Measurements from ENCODE around the gene ADRA2C. TPM values are rescaled to one million over a fixed set of nuclear protein-coding genes. Genes with fewer than 3 reads are reported as not detected.

Gene ADRA2C
- 2.1 TPM for polyA plus RNA-seq (ENCODE audit: insufficient read length)

DNA sequence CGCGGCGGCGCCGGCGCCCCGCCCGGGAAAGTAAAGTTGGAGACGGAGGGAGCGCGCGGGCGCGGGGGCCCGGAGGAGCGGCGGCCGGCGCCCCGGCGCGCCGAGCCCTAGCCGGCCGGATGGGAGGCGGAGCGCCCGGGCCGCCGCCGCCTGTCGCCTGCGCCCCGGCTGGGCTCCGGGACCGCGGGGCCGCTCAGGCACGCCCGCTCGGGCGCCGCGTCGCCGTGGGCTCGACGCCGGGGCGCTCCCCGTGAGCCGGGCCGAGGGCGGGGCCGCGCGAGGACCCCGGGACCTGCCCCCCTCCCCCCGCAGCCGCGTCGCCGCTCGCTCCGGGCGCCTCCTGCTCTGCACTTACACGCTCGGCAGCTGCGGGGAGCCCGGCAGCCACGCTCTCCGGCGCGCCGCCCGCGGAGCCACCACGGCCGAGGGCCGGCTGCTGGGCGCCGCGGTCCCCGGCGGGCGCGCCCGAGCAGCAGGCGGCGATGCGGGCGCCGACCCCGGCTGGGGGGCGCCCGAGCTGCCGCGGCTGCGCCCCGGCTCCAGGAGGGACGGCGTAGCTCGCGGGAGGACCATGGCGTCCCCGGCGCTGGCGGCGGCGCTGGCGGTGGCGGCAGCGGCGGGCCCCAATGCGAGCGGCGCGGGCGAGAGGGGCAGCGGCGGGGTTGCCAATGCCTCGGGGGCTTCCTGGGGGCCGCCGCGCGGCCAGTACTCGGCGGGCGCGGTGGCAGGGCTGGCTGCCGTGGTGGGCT lies at the start of gene ADRA2C:
ADRA2C (plus strand) TSS at position 350 of the 749 bp plus-strand sequence; CDS start at position 572, 222 bp downstream.
- DNase-seq (ENCODE audit: low read depth), result no peak

DNA sequence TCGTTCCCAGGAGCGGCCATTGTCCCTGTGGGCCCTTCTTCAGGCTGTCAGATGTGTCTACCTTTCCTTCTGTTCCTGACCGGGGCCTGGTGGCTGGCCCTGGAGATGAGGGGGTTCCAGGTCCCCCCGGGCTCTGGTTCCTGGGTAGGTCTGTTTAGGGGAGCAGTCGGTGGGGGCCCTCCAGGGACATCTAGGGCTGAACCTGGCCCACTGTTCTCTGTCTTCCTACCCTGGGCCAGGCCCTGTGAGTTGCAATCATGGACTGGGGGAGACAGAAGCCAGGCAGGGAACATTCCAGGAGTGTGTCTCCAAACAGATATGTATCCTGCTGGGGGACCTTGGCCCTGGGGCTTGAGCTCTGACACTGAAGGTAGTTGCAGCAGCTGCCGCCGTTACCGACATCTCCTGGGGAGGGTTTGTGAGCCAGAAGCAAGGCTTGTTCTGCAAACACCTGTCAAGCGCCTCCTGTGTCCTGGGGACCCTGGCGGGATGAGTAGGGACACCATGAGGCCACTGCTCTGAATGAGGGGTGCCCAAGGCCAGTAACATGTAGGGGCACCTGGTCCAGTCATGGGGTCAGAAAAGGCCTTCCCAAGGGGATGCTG lies 49.5 kb upstream of the ADRA2C start:
- DNase-seq (ENCODE audit: low read depth), result no peak

DNA sequence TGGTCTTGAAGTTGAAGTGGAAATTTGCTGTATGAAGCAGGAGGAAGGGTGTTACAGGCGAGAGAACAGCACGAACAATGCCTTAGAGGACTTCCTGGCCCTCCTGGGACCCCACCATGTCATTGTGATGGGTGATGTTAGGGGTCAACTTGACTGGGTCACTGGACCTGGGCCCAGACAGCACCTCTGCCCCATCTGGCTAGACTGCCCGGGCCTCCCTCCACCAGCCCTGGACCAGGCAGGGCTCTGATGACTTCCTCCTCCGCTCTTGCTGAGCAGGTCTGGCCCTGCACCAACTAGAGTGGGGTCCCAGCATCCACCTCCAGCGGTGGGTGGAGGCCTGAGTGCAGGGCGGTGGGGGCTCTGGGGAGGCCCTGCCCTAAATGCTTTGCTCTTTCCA lies 48.9 kb upstream of the ADRA2C start:
- DNase-seq (ENCODE audit: low read depth), result no peak

DNA sequence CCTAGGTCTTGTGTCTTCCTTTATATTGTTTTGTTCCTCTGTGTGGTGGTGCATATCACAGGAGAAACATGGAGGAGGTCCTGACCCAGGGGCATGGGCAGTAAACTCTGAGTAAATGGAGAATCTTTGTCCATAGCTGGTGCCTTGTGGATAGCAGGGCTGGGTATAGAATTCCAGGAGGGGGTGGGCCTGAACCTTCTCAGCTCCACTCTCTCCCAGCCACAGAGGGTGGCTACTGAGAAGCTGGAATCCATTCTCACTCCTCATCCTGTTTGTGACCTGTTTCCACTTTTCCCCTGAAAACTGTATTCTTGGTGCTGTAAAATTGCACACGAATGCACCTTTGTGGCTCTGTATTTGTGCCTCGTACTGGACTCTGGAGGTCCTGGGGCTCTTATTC lies 47.7 kb upstream of the ADRA2C start:
- no peak for DNase-seq (ENCODE audit: low read depth)

DNA sequence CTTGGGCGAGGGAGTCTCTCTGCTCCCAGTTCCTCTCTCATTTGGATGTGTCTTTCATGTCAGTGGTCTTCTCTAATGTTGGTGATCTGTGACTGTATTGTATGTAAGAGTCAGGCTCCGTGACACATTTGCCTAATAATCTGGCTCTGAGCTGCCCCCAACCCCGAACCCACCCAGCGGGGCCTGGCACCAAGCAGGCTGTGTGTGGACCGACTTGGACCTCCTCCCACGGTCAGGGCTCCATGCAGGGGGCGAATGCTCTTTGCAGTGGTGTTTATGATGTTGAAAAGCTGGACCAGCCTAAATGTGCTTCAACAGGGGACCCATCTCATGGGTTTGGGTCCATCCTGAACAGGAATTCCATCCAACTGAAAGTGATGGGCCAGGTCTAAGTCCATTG lies 47.0 kb upstream of the ADRA2C start:
- DNase-seq (ENCODE audit: low read depth), result no peak

DNA sequence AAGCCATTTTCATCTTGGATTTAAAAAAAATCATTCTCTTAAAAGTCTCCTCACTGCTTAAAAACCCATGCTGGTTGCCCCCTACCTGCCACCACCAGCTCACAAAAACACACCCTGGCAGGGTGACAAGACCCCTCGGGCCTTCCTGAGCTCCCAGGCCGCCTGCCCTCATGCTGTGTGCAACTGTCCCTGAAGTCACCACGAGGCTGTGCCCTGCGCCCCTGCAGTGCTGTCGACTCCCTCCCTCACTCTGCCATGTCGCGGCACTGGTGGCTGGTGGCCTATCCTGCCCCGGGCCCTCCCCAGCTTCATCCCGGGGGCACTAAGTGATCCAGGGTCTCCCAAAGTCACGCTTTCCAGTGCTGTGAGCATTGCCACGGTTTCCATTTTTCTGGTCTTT lies 46.3 kb upstream of the ADRA2C start:
- DNase-seq (ENCODE audit: low read depth), result no peak

DNA sequence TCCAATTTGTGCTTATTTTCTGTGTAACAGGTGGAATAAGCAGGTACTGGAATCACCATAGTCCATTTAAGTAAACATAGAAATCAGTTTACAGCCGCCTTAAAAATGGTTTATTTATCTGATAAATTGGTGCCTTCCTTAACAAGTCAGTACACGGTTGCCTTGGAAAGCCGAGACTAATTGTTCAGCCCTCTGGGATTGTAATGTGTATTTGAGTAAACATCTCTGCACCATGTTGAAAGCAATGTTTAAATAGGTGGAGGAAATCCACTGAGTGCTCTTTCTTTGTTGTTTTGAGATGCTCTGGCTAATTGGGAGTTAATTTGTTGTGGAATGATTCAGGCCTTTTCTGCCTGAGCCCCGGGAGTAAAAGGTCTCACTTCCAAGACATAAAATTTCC lies 45.7 kb upstream of the ADRA2C start:
- no peak for DNase-seq (ENCODE audit: low read depth)

DNA sequence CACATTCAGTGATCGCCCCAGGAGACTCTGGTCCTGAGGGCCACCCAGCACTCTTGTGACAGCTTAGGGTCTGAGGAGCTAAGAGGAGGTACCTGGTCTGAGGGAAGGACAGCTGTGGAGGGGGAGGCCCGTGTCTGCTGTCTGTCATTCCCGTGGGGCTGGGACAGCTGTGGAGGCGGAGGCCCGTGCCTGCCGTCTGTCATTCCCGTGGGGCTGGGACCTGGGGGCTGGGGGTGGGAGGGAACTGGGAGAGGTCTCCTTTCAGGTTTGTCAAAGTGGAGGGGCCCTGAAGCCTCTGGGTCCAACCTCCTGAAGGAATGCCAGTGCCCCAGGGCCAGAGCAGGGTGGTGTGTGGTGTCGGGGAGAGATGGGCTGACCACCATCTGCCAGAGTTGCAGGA lies 45.0 kb upstream of the ADRA2C start:
- DNase-seq (ENCODE audit: low read depth), result no peak

DNA sequence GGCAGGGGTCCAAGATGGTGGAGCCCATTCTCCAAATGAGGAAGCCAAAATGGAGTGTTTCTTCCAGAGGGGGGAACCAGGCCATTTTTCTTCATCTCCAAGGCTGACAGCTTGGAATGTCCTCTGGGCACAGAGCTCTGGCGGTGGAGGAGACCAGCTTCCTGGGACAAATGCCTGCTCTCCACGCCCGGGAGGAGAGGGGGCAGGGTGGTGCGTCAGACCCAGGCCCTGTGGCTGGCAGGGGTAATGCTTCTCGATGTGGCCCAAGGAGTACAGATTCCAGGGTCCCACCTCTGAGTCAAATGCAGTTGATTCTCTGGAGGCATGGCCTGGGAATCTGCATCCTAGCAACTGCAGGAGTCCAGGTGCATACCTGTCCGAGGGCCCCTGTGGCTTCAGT lies 44.6 kb upstream of the ADRA2C start:
- DNase-seq (ENCODE audit: low read depth), result no peak

DNA sequence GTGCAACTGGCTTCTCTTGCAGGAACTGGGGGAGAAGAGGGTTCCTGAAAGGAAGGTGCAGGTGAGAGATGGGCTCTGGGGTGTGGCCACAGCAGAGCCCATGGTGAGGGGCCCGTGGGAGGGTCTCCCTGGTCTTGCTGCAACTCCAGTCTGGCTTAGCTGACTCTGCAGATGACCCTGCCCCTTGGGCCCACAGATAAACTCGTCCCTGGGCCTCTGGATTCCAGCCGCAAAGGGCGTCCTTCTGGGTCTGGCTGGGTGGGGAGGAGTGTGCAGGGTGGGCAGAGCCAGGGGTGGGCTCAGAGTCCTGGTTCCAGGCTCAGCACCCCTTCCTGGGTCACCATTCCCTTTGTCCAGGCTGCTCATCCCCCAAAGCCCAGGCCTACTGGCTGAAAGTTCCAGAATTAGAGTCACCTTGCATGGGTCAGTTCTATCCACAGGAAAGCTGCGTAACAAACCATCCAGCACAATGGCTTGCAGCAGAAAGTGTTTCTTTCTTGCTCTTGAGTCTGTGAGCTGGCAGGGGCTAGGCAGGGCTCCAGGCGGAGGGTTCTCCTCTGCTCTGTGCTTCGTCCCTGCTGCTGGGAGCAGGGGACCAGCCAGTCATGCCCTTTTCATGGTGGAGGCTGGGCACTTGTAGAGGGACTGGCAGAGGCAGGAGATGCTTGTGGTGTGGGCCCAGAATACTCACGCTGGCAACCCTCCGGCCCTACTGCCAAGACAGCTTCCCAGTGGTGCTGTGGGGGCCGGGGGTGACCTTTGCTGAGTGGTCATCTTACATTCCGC lies 43.5 kb upstream of the ADRA2C start:
- no peak for DNase-seq (ENCODE audit: low read depth)

DNA sequence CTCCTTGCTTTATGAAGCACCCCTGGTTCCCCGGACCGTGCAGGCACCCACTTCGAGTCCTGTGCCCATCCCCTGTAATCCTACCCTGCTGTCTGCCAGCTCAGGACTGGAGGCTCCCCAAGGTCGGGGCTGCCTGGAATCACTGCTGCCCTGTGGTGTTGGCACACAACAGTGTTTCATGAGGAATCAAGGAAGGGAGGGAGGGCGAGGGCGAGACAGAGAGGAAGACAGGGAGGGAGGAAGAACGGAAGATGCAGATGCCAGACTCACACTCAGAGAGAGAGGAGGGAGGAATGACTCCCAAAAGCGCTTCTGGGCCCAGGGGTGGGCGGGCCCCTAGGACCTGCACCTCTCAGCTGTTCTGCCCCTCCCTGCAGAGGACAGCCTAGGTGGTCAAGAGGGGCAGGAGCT lies 42.9 kb upstream of the ADRA2C start:
- no peak for DNase-seq (ENCODE audit: low read depth)

DNA sequence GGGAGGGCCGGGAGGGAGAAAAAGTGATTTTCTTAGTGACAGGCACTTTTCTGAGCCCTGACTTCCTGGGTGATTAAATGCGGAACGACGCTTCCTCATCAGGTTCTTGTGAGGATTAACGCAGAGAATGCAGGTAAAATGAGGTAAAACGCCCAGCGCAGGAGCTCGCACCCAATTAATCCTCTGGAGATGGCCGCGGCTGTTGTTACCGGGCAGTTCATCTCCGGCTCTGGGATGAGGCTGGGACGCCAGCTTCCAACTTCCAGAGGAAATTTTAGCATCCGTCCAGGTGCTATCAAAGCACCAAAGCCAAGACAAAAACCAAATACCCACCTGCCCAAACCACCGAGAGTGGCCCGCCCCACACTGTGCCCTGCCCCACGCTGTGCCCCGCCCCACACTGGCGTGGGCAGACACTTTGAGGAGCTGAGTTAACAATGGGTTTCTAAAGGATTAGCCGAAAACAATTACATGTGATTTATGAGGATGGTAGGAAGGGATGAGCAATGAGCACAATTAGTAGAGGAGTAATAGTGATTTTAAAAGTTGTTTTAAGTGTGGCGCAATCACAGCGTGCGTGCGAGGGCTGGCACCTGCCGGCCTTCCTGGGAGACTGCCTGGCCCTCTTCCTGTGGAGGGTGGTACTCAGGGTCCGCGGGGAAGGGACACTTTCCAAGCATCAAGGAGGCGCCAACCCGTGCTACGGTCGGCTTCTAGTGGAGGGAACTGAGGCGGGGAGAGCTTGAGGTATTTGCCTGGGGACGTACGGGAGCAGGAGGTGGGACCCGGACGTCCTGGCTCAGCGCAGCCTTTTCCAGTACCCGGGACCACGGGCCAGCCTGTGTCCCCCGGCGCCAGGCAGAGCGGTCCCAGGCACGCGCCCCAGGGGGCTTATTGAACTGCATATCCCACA lies 41.6 kb upstream of the ADRA2C start:
- DNase-seq (ENCODE audit: low read depth), result no peak

DNA sequence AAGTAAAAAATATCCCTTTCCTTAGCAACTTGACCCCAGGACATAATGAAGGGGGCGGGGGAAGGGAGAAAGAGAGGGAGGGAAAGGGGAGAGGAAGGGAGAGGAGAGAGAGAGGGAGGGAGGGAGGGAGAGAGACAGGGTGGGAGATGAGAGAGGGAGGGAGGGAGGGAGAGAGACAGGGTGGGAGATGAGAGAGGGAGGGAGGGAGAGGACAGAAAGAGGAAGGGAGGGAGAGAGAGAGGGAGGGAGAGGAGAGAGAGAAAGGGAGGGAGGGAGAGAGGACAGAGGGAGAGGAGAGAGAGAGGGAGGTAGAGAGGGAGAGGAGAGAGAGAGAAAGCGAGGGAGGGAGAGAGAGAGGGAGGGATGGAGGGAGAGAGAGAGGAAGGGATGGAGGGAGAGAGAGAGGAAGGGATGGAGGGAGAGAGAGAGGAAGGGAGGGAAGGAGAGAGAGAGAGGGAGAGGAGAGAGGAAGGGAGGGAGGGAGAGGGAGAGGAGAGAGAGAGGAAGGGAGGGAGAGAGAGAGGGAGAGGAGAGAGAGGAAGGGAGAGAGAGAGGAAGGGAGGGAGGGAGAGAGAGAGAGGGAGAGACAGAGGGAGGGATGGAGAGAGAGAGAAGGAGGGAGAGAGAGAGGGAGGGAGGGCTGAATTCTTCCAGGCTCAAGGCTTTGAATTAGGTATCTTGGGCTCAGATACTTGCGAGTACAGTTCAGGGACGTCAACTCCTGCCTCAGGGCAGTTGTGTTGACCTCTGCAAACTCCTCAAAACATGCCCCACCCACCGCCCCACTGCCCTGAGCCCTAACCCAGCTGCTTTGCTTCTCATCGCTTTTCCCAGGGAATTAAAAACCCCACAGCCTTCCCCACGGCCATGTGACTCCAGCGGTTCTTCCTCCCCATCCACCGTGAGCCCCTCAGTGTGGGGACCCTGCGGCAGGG lies 40.0 kb upstream of the ADRA2C start:
- no peak for DNase-seq (ENCODE audit: low read depth)

DNA sequence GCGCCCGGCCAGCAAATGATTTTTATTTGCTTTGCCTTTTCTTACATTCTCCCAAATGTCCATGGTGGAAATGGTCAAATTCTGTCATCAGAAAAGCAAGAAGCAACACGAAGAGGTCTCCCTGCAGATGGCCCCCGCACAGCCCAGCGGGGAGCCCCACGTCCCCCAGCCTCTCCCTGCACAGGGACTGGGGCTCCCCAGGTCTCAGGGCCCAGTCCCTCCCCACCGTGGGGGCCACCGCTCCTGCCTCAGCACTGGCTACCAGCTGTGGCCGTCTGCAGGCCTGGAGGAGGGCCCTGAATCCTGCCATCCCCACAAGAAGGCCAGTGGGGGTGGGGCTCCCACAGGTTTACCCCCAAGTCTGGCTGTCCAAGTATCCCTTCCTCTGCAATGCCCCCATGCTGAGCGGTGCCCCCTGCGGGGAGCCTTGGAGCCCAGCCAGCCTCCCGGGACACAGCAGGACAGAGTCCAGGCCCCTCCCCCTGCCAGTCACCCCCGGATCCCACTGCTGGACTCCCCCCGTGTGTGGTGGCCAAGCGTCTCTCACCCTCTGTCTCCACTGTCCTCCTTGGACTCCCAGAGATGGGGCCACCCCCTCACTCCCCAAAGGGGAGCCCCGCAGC lies 38.2 kb upstream of the ADRA2C start:
- DNase-seq (ENCODE audit: low read depth), result no peak

DNA sequence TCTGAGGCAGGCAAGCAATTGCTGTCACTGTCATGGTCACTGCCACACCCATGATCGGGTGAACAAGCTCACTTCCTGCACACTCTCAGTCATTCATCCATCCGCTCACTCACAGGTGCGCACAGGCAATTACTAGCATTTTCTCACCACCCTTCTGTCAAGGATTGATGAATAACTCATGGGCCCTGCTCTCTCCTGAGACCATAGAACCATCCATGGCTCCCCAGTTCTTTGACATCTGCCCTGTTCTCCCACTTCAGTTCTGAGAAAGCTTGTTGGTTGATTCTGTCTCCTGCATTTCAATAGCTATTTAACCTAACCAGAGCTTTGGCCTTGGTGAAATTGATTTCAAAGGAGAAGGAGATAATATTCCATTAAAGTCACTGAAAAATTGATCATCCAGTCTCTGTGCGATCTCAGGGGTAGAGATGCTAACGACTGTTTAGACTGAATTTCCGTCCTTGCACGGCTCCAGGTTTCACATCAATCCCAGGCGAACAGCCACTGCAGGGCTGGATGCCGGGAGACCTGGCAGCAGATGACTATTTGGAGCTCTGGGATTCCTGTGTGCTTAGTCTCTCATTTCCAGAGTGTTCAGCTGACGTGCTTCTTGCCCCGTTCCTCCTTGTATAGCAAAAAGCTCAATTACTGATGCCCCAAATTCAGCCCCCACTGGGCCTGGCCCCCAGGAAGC lies 36.9 kb upstream of the ADRA2C start:
- no peak for DNase-seq (ENCODE audit: low read depth)

DNA sequence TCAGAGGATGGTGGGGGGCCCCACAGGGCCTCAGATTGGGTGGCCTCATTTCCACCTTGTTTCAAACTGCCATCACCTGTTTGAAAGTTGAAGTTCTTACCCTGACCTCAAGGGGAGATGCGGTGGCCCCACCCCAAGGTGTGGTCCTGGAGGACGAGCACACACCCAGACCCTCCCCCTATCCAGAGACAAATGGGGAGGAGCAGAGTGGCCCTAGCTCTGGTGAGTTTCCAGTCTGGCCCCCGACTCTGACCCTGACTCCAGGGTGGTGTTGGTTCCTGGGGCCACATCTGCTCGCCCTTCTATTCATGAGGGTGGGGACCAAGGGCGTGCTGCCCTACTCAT lies 36.3 kb upstream of the ADRA2C start:
- no peak for DNase-seq (ENCODE audit: low read depth)

DNA sequence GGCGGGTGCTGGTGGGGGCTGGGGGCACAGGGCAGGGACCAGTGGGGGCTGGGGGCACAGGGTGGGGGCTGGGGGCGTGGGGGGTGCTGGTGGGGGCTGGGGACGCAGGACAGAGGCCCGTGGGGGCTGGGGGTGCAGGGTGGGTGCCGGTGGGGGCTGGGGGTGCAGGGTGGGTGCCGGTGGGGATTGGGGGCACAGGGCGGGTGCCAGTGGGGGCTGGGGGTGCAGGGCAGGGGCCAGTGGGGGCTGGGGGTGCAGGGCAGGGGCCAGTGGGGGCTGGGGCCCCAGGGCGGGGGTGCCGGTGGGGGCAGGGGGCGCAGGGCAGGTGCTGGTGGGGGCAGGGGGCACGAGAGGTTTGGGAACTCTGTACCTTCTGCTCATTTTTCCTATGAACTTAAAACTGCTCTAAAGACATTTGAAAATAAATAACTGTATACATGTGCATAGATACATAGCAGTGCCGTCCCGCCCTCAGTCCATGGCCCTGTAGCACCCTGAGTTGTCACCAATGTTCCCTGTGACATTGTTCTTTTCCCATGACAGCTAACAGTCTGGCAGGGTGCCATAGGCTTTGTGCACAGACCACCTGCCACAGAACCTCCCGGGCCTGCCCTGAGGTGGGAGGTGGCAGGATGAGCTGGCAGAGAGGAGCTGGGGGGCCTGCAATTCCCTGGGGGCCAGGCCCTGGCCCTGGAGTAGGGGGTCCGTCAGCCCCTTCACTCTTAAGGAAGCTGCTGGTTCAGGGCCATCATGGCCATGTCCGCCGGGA lies 35.6 kb upstream of the ADRA2C start:
- no peak for DNase-seq (ENCODE audit: low read depth)

DNA sequence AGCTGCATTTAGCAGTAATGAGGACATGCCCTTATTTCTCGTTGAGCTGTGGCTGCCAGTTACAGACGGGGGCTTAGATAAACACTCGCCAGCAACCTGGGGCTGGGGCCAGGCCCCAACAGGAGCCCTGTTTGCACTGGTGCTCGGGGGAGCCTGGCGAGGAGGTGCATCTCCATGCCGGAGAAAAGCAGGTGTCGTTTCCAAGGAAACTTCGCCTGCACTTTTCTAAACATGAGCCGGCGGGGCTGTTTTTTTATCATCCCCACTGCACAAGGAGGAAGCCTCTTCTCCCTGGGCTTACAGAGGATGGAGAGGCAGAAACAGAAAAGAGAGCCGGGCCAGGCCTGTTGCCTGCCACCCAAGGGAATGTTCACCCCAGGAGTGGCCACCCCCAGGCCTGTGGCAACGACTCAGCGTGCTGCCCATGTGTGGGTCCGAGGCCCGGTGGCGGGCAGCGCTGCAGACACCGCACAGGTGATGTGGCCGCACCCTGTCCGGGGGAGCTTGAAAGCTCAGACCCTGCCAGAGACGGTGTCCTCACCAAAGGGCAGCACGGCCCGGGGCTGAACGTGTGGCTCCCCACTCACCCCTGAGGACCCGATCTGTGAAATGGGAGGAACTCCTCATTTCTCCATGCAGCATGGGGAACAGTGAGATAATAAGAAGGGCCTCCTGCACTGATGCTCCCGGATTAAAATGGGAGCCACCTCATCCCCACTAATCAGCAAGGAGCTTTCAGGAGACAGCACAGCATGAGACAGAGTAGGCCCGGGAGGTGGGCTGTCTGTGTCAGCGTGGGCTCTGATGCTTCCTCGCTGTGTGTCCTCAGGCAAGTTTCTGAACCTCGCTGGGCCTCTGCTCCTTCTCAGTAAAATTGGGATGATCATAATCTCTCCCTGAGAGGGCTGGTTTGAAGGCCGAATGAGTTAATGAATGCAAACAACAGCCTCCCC lies 33.8 kb upstream of the ADRA2C start:
- DNase-seq (ENCODE audit: low read depth), result no peak

Data from forelimb muscle (tissue), 1 donor.